ENCODE measurements around the gene CFH. TPM values are rescaled to one million over a fixed set of nuclear protein-coding genes. Genes with fewer than 3 reads are reported as not detected.
"Not testable (repeated sequence)": the region's sequence is repeated elsewhere in the genome, so short reads cannot be mapped to it uniquely, and the experiment has no call there.

The CFH gene
- total RNA-seq, 4 donors from 2014 or later, result 7.2 to 83.8 (median 24.4) TPM

- no peaks in the 10 kb centered on the region for H3K36me3 ChIP-seq
Measured at GRCh38 chr1:196774603-196775002, 122.8 kb downstream of the CFH start, which contains the start of gene CFHR3. TSS of gene CFHR3 (plus strand) at chr1:196774840. CDS start at chr1:196774887, 47 bp downstream.

GRCh38 chr1:196777603-196778002, 125.8 kb downstream of the CFH start:
- Histone ChIP-seq H3K4me3 (no peak overlapping the region), H3K4me1 (no peaks in the 10 kb centered on the region), H3K27ac (no peak overlapping the region), H3K27me3 (no peaks in the 10 kb centered on the region), H3K36me3 (no peaks in the 10 kb centered on the region), H3K9me3 (no peaks in the 10 kb centered on the region)
- intact Hi-C loops (cut with DNase I; ENCODE audit: low total_unique reads), result no loop called here
- no peak for DNase-seq
- TF ChIP-seq CTCF (IDR thresholded peaks at IDR 0.05), result no peak
- no peak for TF ChIP-seq POLR2A (IDR thresholded peaks at IDR 0.05)

More at GRCh38 chr1:196774603-196775002, 122.8 kb downstream of the CFH start, which contains the start of gene CFHR3:
- Histone ChIP-seq H3K27ac (no peak within 1 kb of the TSS), H3K4me1 (no peaks in the 10 kb centered on the region), H3K27me3 (no peaks in the 10 kb centered on the region), H3K4me3 (no peak within 1 kb of the TSS), H3K9me3 (no peaks in the 10 kb centered on the region)
- no peak for DNase-seq
- no peak for TF ChIP-seq POLR2A (IDR thresholded peaks at IDR 0.05)
- no peak for TF ChIP-seq CTCF (IDR thresholded peaks at IDR 0.05)
- intact Hi-C loops (cut with DNase I; ENCODE audit: low total_unique reads), result no loop called here

GRCh38 chr1:196779093-196779492, 127.2 kb downstream of the CFH start:
- Histone ChIP-seq H3K27ac (no peak overlapping the region), H3K4me3 (no peak overlapping the region), H3K36me3 (no peaks in the 10 kb centered on the region), H3K9me3 (no peaks in the 10 kb centered on the region), H3K27me3 (no peaks in the 10 kb centered on the region), H3K4me1 (no peaks in the 10 kb centered on the region)
- no peak for TF ChIP-seq CTCF (IDR thresholded peaks at IDR 0.05)
- no peak for TF ChIP-seq POLR2A (IDR thresholded peaks at IDR 0.05)
- intact Hi-C loops (cut with DNase I; ENCODE audit: low total_unique reads), result no loop called here
- DNase-seq, result no peak

GRCh38 chr1:196791252-196791651, 139.4 kb downstream of the CFH start:
- H3K4me1 ChIP-seq; H3K27me3 ChIP-seq; DNase-seq; H3K27ac ChIP-seq; H3K4me3 ChIP-seq; H3K9me3 ChIP-seq; H3K36me3 ChIP-seq; intact Hi-C loops (cut with DNase I; ENCODE audit: low total_unique reads): not testable (repeated sequence)

- intact Hi-C loops (cut with DNase I; ENCODE audit: low total_unique reads); H3K27me3 ChIP-seq; H3K4me3 ChIP-seq; H3K4me1 ChIP-seq; H3K9me3 ChIP-seq; H3K27ac ChIP-seq; DNase-seq; H3K36me3 ChIP-seq: not testable (repeated sequence)
Measured at GRCh38 chr1:196794103-196794502, 142.3 kb downstream of the CFH start.

Other genes starting within 250 kb of the CFH start
- 10 to 100 TPM in 1 of 4 donors, 1 to 10 TPM in 3; 2.3 to 20.5 (median 3.8) TPM for gene KCNT2, start 43.6 kb upstream of the CFH start, total RNA-seq
- under 1 TPM in 1 of 4 donors, not detected in 3; 0.61 TPM for gene CFHR3, start 122.8 kb downstream of the CFH start, total RNA-seq
- under 1 TPM in 1 of 4 donors, not detected in 3; 0.41 TPM for gene CFHR1, start 167.7 kb downstream of the CFH start, total RNA-seq
- gene CFHR4, start 236.0 kb downstream of the CFH start, total RNA-seq, result under 1 TPM in 1 of 4 donors, not detected in 3; 0.14 TPM

Data from uterus (tissue), 4 donors.